Activated T-helper 1 cell treated with Interleukin-2 at 50 U/mL for 16 hours (primary cell): ENCODE data around the gene PGAM5.
"Not testable (repeated sequence)": the region's sequence is repeated elsewhere in the genome, so short reads cannot be mapped to it uniquely, and the experiment has no call there.

Experiments
- DNase-seq: peaks from one replicate; pipeline ENCODE4 v3.0.0-alpha.2; 2020; ENCODE audit warnings: low read depth

The PGAM5 gene

DNA sequence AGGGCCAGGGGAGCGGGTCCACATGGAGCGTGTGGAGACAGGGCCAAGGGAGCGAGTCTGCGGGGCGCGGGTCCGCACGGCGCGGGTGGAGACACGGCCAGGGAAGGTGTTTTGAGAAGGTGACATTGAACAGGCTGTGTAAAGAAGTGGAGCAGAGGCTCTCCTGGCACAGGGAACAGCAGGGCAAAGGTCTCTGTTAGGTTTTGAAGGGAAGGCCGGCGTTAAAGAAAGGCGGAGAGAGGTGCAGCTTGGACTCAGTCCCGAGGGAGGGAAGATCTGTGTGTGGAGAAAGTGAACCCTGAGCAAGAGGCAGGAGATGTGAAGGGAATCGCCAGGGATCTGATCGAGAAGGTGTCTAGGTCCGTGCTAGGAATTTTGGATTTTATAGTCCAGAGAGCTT lies 21.4 kb upstream of the PGAM5 start:
- DNase-seq, result no peak

DNA sequence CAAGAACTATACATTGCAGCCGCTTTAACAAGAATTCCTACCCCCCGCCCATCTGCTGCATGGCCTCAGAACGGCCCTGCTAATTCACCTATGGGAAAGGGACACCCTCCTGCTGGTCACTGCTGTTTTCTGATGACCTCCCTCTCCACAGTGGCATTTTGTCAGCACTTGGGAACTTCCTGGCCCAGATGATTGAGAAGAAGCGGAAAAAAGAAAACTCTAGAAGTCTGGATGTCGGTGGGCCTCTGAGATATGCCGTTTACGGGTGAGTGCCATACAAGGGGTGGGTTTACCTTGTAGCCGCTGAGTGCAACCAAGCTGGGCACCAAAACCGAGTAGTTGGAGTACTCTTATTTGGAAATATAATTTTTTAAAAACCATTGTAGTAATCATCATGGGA lies 20.5 kb upstream of the PGAM5 start:
- DNase-seq, result no peak

DNA sequence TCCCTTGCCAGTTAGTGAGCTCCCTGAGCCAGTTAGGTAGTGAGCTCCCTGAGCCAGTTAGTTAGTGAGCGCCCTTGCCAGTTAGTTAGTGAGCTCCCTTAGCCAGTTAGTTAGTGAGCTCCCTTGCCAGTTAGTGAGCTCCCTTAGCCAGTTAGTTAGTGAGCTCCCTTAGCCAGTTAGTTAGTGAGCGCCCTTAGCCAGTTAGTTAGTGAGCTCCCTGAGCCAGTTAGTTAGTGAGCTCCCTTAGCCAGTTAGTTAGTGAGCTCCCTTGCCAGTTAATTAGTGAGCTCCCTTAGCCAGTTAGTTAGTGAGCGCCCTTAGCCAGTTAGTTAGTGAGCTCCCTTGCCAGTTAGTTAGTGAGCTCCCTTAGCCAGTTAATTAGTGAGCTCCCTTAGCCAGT lies 18.6 kb upstream of the PGAM5 start:
- DNase-seq, result not testable (repeated sequence)

DNA sequence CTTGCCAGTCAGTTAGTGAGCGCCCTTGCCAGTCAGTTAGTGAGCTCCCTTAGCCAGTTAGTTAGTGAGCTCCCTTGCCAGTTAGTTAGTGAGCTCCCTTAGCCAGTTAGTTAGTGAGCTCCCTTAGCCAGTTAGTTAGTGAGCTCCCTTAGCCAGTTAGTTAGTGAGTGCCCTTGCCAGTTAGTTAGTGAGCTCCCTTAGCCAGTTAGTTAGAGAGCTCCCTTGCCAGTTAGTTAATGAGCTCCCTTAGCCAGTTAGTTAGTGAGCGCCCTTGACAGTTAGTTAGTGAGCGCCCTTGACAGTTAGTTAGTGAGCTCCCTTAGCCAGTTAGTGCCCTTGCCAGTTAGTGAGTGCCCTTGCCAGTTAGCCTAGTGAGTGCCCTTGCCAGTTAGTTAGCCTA lies 15.8 kb upstream of the PGAM5 start:
- DNase-seq, result not testable (repeated sequence)

DNA sequence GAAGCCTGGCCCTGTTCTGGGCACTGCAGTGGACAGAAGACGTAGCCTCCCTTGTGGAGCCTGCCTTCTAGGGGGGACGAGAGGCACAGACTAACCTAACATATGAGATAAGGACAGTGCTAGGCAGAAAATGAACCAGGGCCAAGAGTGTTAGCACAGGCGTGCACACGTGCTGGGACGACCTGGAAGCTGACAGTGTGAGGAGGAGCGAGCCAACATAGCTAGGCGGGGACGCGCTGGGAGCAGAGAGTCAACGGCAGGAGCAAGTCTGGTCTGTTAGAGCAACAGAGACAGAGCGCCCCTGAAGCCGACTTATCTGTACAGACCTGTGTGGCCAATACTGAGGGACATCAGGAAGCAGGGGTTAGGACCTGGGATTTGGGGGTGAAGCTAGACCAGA lies 15.2 kb upstream of the PGAM5 start:
- no peak for DNase-seq

DNA sequence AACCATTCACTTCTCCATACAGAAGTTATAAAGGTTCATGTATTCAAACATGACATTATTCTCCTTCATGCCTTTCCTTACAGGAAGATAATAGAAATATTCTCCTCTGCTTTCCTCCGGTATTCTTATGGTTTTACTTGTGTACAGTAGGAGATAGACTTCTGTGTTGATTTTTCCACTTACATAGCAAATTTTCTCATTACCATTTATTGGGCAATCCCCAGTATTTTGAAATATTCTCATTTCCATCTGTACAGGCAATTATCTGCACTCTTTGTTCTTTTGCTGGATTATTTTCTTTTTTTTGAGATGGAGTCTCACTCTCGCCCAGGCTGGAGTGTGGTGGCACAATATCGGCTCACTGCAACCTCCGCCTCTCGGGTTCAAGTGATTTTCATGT lies 12.3 kb upstream of the PGAM5 start:
- DNase-seq, result no peak

DNA sequence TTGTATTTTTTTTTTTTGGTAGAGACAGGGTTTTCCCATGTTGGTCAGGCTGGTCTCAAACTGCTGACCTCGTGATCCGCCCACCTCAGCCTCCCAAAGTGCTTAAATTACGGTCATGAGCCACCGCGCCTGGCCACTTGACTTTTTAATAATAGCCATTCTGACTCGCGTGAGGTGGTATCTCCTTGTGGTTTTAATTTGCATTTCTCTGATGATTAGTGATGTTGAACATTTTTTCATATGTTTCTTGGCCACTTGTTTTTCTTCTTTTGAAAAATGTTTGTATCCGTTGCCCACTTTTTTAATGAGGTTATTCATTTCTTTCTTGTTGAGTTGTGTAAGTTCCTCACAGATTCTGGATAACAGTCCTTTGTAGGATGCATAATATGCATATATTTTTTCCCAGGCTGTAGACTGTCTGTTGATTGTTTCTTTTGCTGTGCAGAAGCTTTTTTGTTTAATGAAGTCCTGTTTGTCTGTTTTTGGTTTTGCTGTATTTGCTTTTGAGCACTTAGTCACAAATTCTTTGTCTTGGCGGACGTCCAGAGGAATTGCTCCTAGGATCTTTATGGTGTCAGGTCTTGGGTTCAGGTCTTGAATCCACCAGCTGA lies 10.3 kb upstream of the PGAM5 start:
- DNase-seq, result no peak

DNA sequence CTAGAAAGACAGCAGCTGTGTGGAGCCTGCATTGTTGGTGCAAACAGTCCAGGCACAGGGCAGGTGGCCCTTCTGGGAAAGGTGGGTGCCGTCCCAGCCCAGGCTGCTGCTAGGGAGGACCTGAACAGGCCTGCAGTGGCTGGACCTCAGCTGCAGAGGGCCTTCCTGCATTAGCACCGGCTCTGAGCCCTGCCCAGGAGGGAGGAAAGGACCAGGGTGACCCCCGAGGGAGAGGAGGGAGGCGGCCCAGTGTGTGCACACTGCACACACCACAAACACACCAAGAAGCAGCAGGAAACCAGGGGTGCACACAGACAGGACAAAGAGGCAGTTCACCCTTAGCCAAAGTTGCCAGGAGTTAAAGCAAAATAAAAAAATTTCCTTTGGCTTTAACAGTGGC lies 8.0 kb upstream of the PGAM5 start:
- DNase-seq, result no peak

DNA sequence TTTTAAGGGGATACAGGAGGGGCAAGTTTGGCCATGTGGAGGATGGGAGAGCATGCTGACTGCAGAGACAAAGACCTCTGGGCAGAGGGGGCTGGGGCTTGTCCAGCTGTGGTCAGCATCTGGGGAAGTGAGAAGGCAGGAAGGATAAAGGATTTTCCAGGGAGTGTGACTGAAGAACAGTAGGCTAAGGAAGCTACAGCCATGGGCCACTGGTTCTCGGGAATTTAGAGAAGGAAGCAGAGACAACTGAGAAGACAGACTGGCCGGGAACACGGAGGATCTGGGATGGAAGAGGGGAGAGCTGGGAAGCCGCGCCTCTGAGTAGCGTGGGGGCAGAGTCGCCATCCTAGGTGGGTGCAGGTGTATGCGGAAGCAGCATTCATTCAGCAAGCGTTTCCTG lies 7.0 kb upstream of the PGAM5 start:
- no peak for DNase-seq

DNA sequence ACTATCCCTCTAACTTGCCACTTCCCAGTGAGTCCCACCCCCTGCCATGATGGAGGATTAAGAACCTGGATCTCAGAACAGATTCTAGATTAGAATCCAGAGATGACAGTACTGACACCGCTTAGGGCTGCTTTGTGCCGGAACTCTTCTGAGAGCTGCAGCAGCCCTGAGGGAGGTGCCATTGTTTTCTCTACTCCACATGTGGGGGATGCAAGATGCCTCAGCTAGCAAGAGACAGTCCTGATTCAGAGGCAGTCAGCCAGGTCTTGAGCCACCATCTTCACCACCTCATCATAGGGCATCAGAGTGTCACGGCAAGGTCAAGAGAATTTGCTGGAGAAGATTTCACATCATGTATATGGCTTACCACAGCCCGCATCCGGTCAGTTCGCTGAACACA lies 3.4 kb upstream of the PGAM5 start:
- DNase-seq, result no peak

DNA sequence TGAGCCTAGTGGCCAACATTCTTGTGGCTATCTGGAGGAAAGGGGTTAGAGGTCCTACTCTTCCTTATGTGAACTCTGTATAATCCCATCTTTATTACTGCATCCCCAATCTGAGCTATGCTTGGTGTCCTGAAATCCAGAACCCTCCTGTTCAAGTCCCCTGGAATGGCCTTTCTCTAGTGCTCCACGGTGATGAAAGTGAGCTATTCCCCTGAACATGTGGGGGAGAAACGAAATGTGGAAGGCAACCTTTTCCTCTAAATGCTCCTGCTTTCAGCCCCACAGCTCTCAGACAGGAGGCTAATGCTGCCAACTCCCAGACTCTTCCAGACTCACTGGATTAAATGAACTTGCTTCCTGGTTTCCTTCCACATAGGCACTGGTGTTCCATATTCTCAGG lies 2.5 kb upstream of the PGAM5 start:
- no peak for DNase-seq

DNA sequence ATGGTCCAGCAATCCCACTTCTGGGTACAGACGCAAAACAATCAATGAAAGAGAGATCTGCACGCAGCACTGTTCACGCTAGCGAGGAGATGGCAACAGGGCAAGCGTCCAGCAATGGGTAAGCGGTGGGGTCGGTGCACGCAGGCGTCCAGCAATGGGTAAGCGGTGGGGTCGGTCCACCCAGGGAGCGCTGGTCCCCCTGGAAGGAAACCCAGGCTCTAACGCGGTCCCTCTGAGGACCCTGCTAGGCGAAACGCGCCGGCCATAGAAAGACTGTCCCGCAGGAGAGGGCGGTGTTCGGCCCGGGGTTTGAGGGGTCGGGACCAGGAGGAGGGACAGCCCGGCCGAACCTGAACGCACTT lies 618 bp upstream of the PGAM5 start:
- DNase-seq, result peak; percentile 3

DNA sequence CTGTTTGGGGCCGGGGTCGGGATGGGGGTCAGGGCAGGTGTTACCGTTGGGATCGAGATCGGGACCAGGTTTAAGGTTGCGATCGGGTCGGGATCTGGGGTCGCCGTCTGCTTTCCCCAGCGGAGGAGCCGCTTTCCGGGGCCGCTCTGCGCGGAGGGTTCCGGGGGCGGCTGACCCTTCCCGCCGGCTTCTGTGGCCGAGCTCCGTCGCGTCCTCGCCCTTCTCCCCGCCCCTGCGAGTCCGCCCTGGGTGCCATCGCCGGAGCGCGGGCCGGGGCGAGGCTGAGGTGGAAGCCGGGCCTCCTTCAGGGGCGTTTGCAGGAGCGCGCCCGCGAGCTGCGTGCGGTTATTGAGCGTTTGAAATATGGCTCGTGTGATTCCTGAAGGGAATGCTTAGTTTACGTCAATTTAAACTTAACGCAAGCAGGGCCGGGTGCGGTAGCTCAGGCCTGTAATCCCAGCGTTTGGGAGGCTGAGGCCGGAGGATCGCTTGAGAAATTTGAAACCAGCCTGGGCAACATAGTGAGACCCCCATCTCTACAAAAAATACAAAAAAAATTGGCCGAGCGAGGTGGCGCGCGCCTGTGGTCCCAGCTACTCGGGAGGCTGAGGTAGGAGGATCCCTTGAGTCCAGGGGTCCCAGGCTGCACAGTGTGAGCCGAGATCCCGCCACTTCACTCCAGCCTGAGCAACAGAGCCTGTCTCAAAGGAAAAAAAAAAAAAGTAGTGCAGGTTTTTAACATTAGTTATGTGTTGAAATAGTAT lies 620 bp downstream of the PGAM5 start:
- peak; percentile 14 for DNase-seq

DNA sequence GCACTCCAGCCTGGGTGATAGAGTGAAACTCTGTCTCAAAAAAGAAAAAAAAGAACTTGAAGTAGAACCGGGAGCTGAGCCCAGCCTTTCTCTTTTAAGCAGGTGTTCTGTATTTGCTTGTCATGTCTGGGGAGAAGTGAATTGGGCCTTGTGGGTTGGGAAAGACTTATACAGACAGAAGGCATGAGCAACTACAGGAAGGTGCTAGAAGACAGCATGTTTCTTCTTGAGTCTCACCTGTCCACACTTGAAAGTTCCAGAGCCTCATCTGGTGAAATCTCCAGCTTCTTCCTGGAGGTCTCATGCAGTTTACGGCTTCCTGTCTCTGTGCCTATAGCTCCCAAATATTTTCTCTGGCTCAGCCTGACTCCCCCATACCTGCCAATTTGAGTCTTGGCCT lies 2.5 kb downstream of the PGAM5 start:
- DNase-seq, result no peak

DNA sequence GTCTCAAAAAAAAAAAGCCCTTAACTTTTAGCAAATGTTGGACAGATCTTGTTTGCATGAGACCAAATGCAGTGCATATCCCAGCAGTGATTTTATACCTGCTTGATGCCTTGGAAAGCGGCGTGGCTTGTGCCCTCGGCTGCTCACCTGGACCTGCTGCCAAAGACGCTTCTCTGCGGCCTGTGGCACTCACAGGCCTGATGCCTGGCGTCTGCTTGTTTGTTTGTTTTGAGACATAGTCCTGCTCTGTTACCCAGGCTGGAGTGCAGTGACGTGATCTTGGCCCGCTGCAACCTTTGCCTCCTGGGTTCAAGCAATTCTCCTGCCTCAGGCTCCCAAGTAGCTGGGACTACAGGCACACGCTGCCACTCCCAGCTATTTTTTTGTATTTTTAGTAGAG lies 5.2 kb downstream of the PGAM5 start:
- no peak for DNase-seq

DNA sequence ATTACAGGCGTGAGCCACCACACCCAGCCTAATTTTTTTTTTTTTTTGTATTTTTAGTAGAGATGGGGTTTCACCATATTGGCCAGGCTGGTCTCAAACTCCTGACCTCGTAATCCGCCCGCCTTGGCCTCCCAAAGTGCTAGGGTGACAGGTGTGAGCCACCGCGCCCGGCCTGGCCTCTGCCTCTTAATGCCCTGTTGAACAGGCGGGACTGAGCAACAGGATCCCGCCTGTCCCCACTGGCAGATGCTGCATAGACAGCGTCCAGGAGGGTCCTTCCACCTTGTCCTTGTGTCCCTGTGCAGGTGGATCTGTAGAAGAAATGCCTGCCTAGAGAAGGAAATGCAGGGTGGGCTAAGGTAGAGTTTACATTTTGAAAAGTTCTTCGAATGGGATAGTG lies 5.7 kb downstream of the PGAM5 start:
- no peak for DNase-seq

DNA sequence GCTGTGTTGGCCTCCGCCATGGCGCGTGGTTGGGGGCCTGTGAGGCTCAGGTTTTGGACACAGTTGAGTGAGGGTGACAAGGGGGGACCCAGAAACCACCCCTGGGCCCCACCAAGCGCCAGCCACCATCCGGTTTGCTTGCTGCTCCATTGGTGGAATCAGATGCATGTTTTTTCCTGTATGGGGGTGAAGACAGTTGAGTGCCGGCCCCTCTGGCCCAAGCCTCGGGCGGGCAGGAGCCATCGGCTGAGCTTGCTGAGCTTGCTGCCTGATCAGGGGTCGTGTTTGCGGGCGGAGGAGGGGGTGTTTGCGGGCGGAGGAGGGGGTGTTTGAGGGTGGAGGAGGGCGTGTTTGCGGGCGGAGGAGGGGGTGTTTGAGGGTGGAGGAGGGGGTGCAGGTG lies 6.4 kb downstream of the PGAM5 start:
- no peak for DNase-seq

DNA sequence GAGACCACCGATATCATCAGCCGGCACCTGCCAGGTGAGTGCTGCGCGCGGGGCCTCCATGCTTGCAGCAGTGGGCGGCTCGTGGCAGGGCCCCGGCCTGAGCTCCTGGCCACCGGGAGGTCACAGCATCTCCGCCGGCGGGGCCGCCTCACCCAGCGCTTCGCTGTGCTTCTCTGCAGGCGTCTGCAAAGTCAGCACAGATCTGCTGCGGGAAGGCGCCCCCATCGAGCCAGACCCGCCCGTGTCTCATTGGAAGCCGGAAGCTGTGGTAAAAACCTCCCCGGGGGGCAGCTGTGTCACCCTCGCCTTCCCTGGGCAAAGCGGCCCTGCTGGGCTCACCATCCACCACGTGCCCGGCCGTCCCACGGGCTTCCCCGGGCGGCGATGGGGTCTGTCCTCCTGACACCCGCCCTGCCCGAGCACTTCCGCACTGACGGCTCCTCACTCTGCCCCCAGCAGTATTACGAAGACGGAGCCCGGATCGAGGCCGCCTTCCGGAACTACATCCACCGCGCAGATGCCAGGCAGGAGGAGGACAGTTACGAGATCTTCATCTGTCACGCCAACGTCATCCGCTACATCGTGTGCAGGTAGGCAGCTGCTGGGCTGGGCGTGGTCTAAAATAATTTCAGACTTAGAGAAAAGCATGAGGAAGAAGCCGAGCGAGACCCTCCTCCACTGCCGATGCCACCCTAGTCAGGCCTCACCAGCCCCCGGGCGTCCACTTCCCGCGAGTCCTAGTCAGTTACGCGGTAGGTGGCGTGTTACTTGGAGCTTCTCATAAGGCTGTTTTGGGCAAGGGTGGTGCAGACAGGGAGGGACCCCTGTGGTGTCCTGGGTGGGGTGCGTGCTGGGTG lies 7.1 kb downstream of the PGAM5 start:
- DNase-seq, result no peak

DNA sequence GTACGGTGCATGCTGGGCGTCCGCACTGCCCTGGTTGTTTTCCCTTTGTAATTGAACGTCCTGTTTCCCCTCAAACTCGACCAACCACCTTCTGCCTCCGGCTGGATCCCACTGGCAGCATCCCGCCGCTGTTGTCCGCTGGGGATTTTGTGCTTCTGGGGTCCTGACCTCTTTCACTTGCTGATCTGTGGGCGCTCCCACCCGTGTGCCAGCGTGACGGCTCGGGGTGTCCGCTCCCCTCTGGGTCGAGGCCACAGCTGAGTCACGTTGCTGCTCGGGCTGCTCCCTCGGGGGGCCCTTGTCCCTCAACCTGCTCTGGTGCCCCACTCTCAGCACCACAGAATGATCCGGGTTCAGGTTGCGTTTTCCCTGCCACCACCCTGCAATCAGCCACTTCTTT lies 8.0 kb downstream of the PGAM5 start:
- no peak for DNase-seq

DNA sequence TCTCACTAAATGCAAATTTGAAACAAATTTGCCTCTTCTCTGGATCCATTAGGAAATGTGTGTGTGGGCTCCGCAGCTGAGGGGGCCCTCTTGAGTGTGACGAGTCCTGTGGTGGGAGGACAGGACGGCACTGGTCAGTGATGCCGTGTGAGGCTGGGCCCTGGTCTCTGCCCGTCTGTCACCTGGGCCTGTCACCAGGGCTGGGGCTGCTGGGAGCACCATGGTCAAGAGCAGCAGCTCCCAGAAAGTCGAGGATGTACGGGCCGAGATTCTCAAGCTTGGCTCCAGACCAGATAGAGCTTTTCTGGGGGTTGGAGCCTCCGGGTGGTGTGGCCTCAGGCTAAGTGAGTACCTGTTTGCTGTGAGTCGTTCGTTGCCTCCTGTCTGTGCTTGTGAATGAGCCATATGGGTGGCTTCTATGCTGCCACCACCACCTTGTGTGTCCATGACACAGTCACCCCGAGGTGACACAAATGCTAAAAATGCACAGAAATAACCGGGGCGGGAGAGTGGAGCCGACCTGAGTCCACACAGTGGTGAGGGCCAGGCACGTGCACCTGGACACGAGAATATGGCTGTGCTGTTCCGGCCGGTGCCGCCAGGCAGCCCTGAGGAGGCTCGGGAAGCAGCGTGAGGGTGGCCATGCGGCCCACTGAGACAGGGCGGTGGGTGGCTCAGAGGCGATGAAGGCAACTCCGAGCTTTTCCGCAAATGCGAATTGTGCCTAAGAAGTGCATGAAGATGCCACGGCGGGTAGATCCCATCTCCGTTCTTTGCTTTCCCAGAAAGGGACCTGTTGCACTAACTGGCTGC lies 8.7 kb downstream of the PGAM5 start:
- DNase-seq, result no peak

DNA sequence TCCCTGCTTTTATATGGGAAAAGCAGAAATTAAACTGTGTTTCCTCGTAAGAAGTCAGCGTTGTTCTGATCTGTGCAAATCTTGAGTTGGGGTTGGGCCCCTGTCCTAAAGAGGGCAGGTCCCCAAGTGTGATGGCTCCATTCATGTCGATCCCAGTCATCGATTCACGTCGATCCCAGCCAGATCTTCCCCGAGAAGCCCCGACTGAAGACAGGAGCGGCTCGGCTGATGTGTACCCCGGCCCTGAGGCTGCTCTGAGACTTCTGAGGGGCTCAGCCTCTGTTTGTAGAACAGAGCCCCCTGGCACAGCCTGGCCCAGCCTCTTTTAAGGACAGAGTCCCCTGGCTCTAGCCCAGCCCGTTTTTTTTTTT lies 9.3 kb downstream of the PGAM5 start:
- no peak for DNase-seq

DNA sequence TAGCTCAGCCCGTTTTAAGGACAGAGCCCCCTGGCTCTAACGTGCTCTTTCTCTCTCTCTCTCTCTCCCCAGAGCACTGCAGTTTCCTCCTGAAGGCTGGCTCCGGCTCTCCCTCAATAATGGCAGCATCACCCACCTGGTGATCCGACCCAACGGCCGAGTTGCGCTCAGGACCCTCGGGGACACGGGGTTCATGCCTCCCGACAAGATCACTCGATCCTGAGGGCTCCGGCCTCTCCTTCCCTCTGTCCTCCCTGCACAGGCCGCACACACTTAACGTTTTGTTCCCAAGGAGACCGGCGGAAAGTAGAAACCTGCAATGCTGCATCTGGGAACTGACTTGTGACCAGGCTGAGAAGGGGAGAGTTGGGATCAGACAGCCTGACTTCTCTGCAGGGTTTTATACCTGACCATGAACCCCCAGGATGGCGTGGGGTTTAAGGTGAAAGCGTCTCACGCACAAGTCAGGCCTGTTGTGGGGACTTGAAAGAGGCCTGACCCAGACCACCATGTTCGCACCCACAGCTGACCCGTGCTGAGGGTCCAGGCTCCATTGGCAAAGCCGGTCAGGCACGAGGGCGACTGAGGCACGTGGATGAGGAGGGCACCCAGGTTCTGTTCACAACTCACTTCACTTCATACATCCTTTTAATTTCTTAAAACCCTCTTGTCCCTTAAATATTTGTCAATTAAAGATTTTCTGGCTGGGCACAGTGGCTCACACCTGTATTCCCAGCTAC lies 10.1 kb downstream of the PGAM5 start:
- no peak for DNase-seq
